Panc1 (cell line): ENCODE data around the gene ZNF57. TPM values are rescaled to one million over a fixed set of nuclear protein-coding genes. Genes with fewer than 3 reads are reported as not detected.

ENCODE experiments used
- ATAC-seq: fragments of 200-7000 bp; cut with Tn5 transposase; 2 replicates; pipeline ENCODE4 v1.9.1; 2020; ENCODE audit warnings: mild to moderate bottlenecking, moderate library complexity
- BruUV-seq: library from RNA; stranded (reverse); fragments of 400-500 nt; replicated peaks from 2 replicates; lab custom pipeline; 2021; lab: Mats Ljungman, UMichigan
- CTCF ChIA-PET: fragments of 300-600 bp; sonication (Branson Sonifier 250); formaldehyde crosslinking; loops from one replicate; lab custom pipeline; 2022; ENCODE audit warnings: antibody characterized with exemption; lab: Charles Lee
- POLR2A ChIA-PET: fragments of 300-600 bp; sonication (Branson Sonifier 250); formaldehyde crosslinking; loops from one replicate; lab custom pipeline; 2022; ENCODE audit warnings: antibody characterized with exemption; lab: Charles Lee
- DNase-seq: peaks from one replicate; pipeline ENCODE4 v3.0.0-alpha.2; 2010; ENCODE audit warnings: low read depth, low spot score
- H3K27ac ChIP-seq: 2 replicates; pipeline ENCODE4 v1.5.1; 2011; ENCODE audit warnings: mild to moderate bottlenecking, low read length, inconsistent platforms
- H3K27me3 ChIP-seq: fragments of 200-500 bp; sonication (Bioruptor generic); 2 replicates; pipeline ENCODE4 v1.6.0; 2014; ENCODE audit warnings: low read length, inconsistent platforms; ENCODE audit not compliant: control insufficient read depth, insufficient read depth
- H3K36me3 ChIP-seq: fragments of 200-500 bp; sonication (Bioruptor generic); 2 replicates; pipeline ENCODE4 v1.5.1; 2014; ENCODE audit warnings: inconsistent platforms, mild to moderate bottlenecking, low read length, moderate library complexity; ENCODE audit not compliant: control insufficient read depth, insufficient read depth
- H3K4me1 ChIP-seq: 2 replicates; pipeline ENCODE4 v1.5.1; 2011; ENCODE audit warnings: inconsistent platforms, mild to moderate bottlenecking, low read length, moderate library complexity; ENCODE audit not compliant: control insufficient read depth, insufficient read depth
- H3K4me3 ChIP-seq, 2 experiments: 2 replicates each; pipeline ENCODE4 v1.5.1; 2011 to 2012; ENCODE audit warnings: low read depth in 2 of 2, low read length in 2 of 2, mild to moderate bottlenecking in 2 of 2, inconsistent platforms in 1 of 2, moderate library complexity in 1 of 2
- H3K9me3 ChIP-seq: fragments of 200-500 bp; sonication (Bioruptor generic); 2 replicates; pipeline ENCODE4 v1.5.1; 2014; ENCODE audit warnings: low read depth, mild to moderate bottlenecking, inconsistent platforms, low read length, moderate library complexity; ENCODE audit not compliant: control insufficient read depth, insufficient read depth
- POLR2AphosphoS5 ChIP-seq: IDR thresholded peaks from 2 replicates; pipeline ENCODE4 v1.6.1; 2012; ENCODE audit warnings: mild to moderate bottlenecking, low read depth, low read length, moderate library complexity
- SIN3A ChIP-seq: IDR thresholded peaks from 2 replicates; pipeline ENCODE4 v1.6.1; 2012; ENCODE audit warnings: low read depth, mild to moderate bottlenecking, low read length, moderate library complexity, borderline replicate concordance; ENCODE audit not compliant: insufficient read depth
- TCF7L2 ChIP-seq: IDR thresholded peaks from 2 replicates; pipeline ENCODE4 v1.6.1; 2011; ENCODE audit warnings: mild to moderate bottlenecking, low read depth, low read length, inconsistent platforms
- in situ Hi-C: cut with HindIII; loops from 2 replicates; pipeline ENCODE4 v1.10.0; 2016; ENCODE audit warnings: low sequenced_read_pairs, low pct_unique_long_range_greater_than_20kb
- intact Hi-C: fragments of 100-400 bp; cut with micrococcal nuclease; formaldehyde crosslinking; loops from one replicate; pipeline ENCODE4 v1.10.0; 2022; ENCODE audit not compliant: unreplicated experiment
- total RNA-seq: library from RNA; stranded (reverse); gene quantifications from one replicate; pipeline ENCODE4 v1.2.1, GENCODE V29; 2021; ENCODE audit not compliant: unreplicated experiment
- TF ChIP-seq, protein P1 (sequence below): fragments of 450-650 bp; IDR thresholded peaks from 2 replicates; pipeline ENCODE4 v1.5.1; 2017; ENCODE audit warnings: mild to moderate bottlenecking
- TF ChIP-seq, protein P2 (sequence below), 2 experiments: IDR thresholded peaks; 2 replicates each; pipeline ENCODE4 v1.6.1; 2011 to 2012; ENCODE audit warnings: low read depth in 2 of 2, control low read depth in 1 of 2, low read length in 1 of 2, mild to moderate bottlenecking in 1 of 2, moderate library complexity in 1 of 2; ENCODE audit not compliant: insufficient read depth in 1 of 2

Gene ZNF57
- total RNA-seq, 1 experiment from 2014 or later = 4.9 TPM

DNA sequence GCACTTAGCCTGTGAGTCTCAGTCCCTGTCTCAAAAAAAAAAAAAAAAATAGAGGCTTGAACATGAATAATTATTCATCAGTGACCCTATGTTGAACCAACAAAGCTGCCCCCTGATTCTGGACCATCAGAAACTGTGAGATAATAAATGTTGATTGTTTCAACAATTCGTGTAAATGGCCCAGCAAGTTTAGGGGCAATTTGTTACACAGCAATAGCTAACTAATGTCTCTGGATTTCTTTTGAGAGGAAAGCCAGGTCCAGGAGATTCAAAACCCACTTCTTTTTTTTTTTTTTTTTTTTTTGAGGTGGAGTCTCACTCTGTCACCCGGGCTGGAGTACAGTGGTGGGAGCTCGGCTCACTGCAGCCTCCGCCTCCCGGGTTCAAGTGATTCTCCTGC, 64.1 kb downstream of the ZNF57 start:
- POLR2A ChIA-PET = interaction anchor here (0.6 kb wide), 1 partner anchor 21 kb away, joined by 4 read pairs; no protein-coding TSS in a partner anchor
- Histone ChIP-seq H3K4me1 (no peaks in the 10 kb centered on the region), H3K27me3 (no peaks in the 10 kb centered on the region), H3K36me3 (no peaks in the 10 kb centered on the region), H3K9me3 (no peaks in the 10 kb centered on the region), H3K27ac (no peak overlapping the region), H3K4me3 (no peak overlapping the region)
- BruUV-seq = no TSS peak
- ATAC-seq (no peak), DNase-seq (no peak)
- TF ChIP-seq SIN3A = no peak
- TF ChIP-seq POLR2AphosphoS5 = no peak
- TF ChIP-seq TCF7L2 = no peak
- TF ChIP-seq, protein P1, sequence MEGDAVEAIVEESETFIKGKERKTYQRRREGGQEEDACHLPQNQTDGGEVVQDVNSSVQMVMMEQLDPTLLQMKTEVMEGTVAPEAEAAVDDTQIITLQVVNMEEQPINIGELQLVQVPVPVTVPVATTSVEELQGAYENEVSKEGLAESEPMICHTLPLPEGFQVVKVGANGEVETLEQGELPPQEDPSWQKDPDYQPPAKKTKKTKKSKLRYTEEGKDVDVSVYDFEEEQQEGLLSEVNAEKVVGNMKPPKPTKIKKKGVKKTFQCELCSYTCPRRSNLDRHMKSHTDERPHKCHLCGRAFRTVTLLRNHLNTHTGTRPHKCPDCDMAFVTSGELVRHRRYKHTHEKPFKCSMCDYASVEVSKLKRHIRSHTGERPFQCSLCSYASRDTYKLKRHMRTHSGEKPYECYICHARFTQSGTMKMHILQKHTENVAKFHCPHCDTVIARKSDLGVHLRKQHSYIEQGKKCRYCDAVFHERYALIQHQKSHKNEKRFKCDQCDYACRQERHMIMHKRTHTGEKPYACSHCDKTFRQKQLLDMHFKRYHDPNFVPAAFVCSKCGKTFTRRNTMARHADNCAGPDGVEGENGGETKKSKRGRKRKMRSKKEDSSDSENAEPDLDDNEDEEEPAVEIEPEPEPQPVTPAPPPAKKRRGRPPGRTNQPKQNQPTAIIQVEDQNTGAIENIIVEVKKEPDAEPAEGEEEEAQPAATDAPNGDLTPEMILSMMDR = no peak
- TF ChIP-seq, protein P2, sequence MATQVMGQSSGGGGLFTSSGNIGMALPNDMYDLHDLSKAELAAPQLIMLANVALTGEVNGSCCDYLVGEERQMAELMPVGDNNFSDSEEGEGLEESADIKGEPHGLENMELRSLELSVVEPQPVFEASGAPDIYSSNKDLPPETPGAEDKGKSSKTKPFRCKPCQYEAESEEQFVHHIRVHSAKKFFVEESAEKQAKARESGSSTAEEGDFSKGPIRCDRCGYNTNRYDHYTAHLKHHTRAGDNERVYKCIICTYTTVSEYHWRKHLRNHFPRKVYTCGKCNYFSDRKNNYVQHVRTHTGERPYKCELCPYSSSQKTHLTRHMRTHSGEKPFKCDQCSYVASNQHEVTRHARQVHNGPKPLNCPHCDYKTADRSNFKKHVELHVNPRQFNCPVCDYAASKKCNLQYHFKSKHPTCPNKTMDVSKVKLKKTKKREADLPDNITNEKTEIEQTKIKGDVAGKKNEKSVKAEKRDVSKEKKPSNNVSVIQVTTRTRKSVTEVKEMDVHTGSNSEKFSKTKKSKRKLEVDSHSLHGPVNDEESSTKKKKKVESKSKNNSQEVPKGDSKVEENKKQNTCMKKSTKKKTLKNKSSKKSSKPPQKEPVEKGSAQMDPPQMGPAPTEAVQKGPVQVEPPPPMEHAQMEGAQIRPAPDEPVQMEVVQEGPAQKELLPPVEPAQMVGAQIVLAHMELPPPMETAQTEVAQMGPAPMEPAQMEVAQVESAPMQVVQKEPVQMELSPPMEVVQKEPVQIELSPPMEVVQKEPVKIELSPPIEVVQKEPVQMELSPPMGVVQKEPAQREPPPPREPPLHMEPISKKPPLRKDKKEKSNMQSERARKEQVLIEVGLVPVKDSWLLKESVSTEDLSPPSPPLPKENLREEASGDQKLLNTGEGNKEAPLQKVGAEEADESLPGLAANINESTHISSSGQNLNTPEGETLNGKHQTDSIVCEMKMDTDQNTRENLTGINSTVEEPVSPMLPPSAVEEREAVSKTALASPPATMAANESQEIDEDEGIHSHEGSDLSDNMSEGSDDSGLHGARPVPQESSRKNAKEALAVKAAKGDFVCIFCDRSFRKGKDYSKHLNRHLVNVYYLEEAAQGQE (IDR thresholded peaks at IDR 0.05; ENCODE audit: insufficient read depth in 1 of 2, low read depth in 2 of 2, low read length in 1 of 2) = no peak
- CTCF ChIA-PET = interaction anchor here (1.1 kb wide), 1 partner anchor 139 kb away, joined by 7 read pairs; no protein-coding TSS in a partner anchor
- intact Hi-C loops = no loop called here
- in situ Hi-C loops = no loop called here

DNA sequence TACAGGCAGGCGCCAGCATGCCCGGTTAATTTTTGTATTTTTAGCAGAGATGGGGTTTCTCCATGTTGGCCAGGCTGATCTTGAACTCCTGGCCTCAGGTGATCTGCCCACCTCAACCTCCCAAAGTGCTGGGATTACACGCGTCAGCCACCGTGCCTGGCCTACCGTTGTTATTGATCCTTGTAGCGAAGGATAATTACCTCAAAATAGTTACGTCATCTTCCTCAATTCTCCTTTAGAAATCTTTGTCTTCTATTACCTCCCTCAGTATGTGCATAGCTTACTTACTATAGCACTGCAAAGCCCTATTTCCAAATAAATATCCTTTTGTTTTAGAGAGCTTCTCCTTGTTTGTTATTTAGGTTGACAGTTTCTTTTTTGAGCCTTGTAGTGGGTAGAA, 67.2 kb downstream of the ZNF57 start:
- CTCF ChIA-PET = no interaction called here
- TF ChIP-seq SIN3A = no peak
- TF ChIP-seq TCF7L2 = no peak
- TF ChIP-seq, protein P1 = no peak
- TF ChIP-seq POLR2AphosphoS5 = no peak
- TF ChIP-seq, protein P2 (IDR thresholded peaks at IDR 0.05; ENCODE audit: insufficient read depth in 1 of 2, low read depth in 2 of 2, low read length in 1 of 2) = no peak
- in situ Hi-C loops = no loop called here

More for the DNA sequence above, 67.2 kb downstream of the ZNF57 start:
- BruUV-seq = no TSS peak
- Histone ChIP-seq H3K27me3 (no peaks in the 10 kb centered on the region), H3K27ac (no peak overlapping the region), H3K36me3 (no peaks in the 10 kb centered on the region), H3K9me3 (no peaks in the 10 kb centered on the region), H3K4me3 (no peak overlapping the region), H3K4me1 (no peaks in the 10 kb centered on the region)
- DNase-seq = no peak
- intact Hi-C loops = no loop called here
- no peak for ATAC-seq
- POLR2A ChIA-PET = no interaction called here
